Natural killer cell (primary cell): ENCODE measurements around the gene MYO1E. TPM values are rescaled to one million over a fixed set of nuclear protein-coding genes. Genes with fewer than 3 reads are reported as not detected.

Source experiments
- ATAC-seq, 3 donors: fragments of 150-1000 bp in 2 of 3; fragments of 200-7000 bp in 1 of 3; cut with Tn5 transposase; 1 replicate in 1 of 3; 2 replicates in 2 of 3; pipeline ENCODE4 v1.10.0; 2021; ENCODE audit warnings: mild to moderate bottlenecking in 2 of 3, moderate library complexity in 2 of 3
- DNase-seq, 2 donors: peaks; one replicate each; pipeline versions ENCODE4 v3.0.0 to v3.0.0-alpha.2; 2013 to 2021; ENCODE audit warnings: mixed read lengths in 1 of 2
- H3K27ac ChIP-seq: one replicate; pipeline ENCODE4 v1.5.1; 2013; ENCODE audit warnings: mild to moderate bottlenecking, low read length
- H3K27me3 ChIP-seq: one replicate; pipeline ENCODE4 v1.6.1; 2013; ENCODE audit warnings: low read length; ENCODE audit not compliant: control insufficient read depth, insufficient read depth
- H3K36me3 ChIP-seq: one replicate; pipeline ENCODE4 v1.6.1; 2013; ENCODE audit warnings: low read length; ENCODE audit not compliant: control insufficient read depth, insufficient read depth
- H3K4me1 ChIP-seq: one replicate; pipeline ENCODE4 v1.6.1; 2013; ENCODE audit warnings: low read length; ENCODE audit not compliant: control insufficient read depth, insufficient read depth
- H3K4me3 ChIP-seq: one replicate; pipeline ENCODE4 v1.5.1; 2013; ENCODE audit warnings: low read length
- H3K9me3 ChIP-seq: one replicate; pipeline ENCODE4 v1.6.1; 2013; ENCODE audit warnings: low read length; ENCODE audit not compliant: control insufficient read depth, insufficient read depth
- H3K27ac Mint-ChIP-seq, 2 donors: one replicate each; pipeline ENCODE4 v1.8.0; 2022; ENCODE audit warnings: mild to moderate bottlenecking in 2 of 2, mixed read lengths in 2 of 2, moderate library complexity in 1 of 2
- H3K27me3 Mint-ChIP-seq, 2 donors: one replicate each; pipeline ENCODE4 v1.8.0; 2022; ENCODE audit warnings: low read depth in 2 of 2, mixed read lengths in 2 of 2
- H3K36me3 Mint-ChIP-seq: one replicate; pipeline ENCODE4 v1.8.0; 2022; ENCODE audit warnings: mixed read lengths
- H3K4me1 Mint-ChIP-seq, 2 donors: one replicate each; pipeline ENCODE4 v1.8.0; 2022; ENCODE audit warnings: mixed read lengths in 2 of 2
- H3K4me3 Mint-ChIP-seq: one replicate; pipeline ENCODE4 v1.8.0; 2022; ENCODE audit warnings: mild to moderate bottlenecking, moderate library complexity, mixed read lengths
- H3K9me3 Mint-ChIP-seq, 2 donors: one replicate each; pipeline ENCODE4 v1.8.0; 2022; ENCODE audit warnings: mixed read lengths in 2 of 2
- WGBS: methylation state at CpG from one replicate; pipeline ENCODE4 v1.1.7; 2013; ENCODE audit warnings: missing lambda C conversion rate; ENCODE audit not compliant: insufficient coverage; 5-methylcytosine and 5-hydroxymethylcytosine counted together
- intact Hi-C: fragments of 100-400 bp; cut with micrococcal nuclease; formaldehyde crosslinking; loops from one replicate; pipeline ENCODE4 v1.14.2; 2022
- total RNA-seq, 4 donors: library from RNA; stranded (reverse); fragments of 120-200 nt in 1 of 4; gene quantifications; one replicate each; pipeline versions ENCODE4 v1.2.3 to v1.2.4, GENCODE V29; 2013 to 2022
- TF ChIP-seq, protein P1 (sequence below): fragments of 200-600 bp; IDR thresholded peaks from one replicate; pipeline ENCODE4 v1.8.0; 2022; ENCODE audit warnings: antibody characterized with exemption

MYO1E gene
- total RNA-seq, 3 donors from 2014 or later (not counting 1 experiment from before 2014, with no cell fraction given): 16.1 to 39.4 (median 22.7) TPM

DNA sequence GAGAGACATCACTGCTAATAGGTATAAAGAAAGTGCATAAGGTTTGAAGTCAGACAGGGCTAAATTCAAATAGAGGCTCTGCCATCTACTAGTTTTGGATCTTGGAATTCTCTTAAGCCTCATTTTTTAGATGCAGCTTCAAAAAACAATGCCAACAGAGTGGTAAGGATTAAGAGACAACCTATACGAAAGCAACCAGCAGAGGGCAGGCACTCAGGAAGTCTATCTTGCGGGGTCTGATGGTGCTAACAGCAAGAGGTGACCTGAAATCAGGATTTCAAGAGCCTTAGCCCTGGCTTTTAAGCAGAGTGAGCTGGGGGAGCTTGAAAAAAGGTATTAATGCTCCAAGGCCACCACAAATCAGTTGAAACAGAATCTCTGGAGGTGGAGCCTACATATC lies 125.3 kb downstream of the MYO1E start:
- intact Hi-C loops: loop anchor here (1.0 to 10.0 kb wide), 5 partner anchors 53 to 282 kb away; partner anchors contain the start of gene RNF111

DNA sequence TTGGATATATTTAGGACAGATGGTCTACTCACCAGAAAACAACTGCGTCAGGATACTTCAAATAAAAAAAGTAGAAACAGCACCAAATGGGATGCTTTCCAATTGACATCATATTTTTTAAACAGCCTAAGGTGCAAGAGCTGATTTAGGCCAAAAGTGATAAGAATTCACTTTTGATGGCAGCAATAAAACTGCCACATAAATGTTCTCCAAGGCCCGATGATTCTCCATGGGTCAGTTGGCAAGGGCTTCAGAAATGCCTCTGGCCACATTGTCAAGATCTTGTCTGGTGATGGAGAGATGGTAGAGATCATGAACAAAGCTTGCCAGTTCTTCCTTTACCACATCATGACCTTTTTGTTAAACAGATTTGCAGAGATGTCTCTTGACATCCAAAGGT lies 127.1 kb downstream of the MYO1E start:
- intact Hi-C loops: loop anchor here (10.0 kb wide), 1 partner anchor 261 kb away; the partner anchor contains the start of gene RNF111
- ATAC-seq: no peak

More for the DNA sequence above, 125.3 kb downstream of the MYO1E start:
- Histone ChIP-seq H3K36me3 (no peaks in the 10 kb centered on the region), H3K9me3 (no peaks in the 10 kb centered on the region), H3K4me3 (no peak overlapping the region), H3K27me3 (no peaks in the 10 kb centered on the region), H3K27ac (no peak overlapping the region), H3K4me1 (peaks cover 12% of the 10 kb centered on the region)
- TF ChIP-seq, protein P1, sequence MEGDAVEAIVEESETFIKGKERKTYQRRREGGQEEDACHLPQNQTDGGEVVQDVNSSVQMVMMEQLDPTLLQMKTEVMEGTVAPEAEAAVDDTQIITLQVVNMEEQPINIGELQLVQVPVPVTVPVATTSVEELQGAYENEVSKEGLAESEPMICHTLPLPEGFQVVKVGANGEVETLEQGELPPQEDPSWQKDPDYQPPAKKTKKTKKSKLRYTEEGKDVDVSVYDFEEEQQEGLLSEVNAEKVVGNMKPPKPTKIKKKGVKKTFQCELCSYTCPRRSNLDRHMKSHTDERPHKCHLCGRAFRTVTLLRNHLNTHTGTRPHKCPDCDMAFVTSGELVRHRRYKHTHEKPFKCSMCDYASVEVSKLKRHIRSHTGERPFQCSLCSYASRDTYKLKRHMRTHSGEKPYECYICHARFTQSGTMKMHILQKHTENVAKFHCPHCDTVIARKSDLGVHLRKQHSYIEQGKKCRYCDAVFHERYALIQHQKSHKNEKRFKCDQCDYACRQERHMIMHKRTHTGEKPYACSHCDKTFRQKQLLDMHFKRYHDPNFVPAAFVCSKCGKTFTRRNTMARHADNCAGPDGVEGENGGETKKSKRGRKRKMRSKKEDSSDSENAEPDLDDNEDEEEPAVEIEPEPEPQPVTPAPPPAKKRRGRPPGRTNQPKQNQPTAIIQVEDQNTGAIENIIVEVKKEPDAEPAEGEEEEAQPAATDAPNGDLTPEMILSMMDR: peak; percentile 72
- Mint-ChIP-seq H3K4me1 (peaks cover 6 to 13% of the 10 kb centered on the region in 2 donors), H3K9me3 (no peaks in the 10 kb centered on the region), H3K27me3 (no peaks in the 10 kb centered on the region), H3K4me3 (peak overlapping the region; percentile 6), H3K36me3 (no peaks in the 10 kb centered on the region), H3K27ac (no peak overlapping the region)
- ATAC-seq: peak; percentile 73 to 93 (median 90)
- DNase-seq: peak; percentile 42 to 73
- WGBS: 3% methylated on average over 2 of the region's 2 CpGs

DNA sequence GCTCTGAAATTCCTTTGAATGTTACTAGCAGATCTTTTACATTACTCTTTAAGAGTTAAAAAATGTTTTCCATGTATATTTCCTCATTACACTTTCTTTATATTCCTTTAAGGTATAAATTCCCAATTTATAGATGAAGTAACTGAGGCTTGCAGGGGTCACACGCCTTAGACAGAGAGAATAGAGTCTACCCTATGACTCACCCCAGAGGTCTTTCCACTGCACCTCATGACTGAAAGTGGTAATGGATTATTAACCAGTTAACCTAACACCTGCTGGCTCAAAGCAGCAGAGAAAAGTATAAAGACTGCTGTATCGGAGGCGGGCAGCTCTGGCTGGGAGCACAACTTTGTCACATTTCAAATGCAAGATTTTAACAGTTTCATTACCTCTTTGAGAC lies 128.3 kb downstream of the MYO1E start:
- WGBS: 58% methylated on average over 2 of the region's 3 CpGs
- Histone ChIP-seq H3K27ac (no peak overlapping the region), H3K9me3 (no peaks in the 10 kb centered on the region), H3K4me3 (no peak overlapping the region), H3K36me3 (no peaks in the 10 kb centered on the region), H3K4me1 (peaks cover 4% of the 10 kb centered on the region), H3K27me3 (no peaks in the 10 kb centered on the region)
- Mint-ChIP-seq H3K27me3 (peaks cover 0 to 2% of the 10 kb centered on the region in 2 donors), H3K4me3 (no peak overlapping the region), H3K27ac (no peak overlapping the region), H3K36me3 (no peaks in the 10 kb centered on the region), H3K9me3 (no peaks in the 10 kb centered on the region), H3K4me1 (peaks cover 6 to 13% of the 10 kb centered on the region in 2 donors)
- ATAC-seq (no peak), DNase-seq (no peak)
- TF ChIP-seq, protein P1: no peak
- intact Hi-C loops: loop anchor here (10.0 kb wide), 1 partner anchor 260 kb away; the partner anchor contains the start of gene RNF111

More for the DNA sequence above, 127.1 kb downstream of the MYO1E start:
- Mint-ChIP-seq H3K4me3 (no peak overlapping the region), H3K27ac (no peak overlapping the region), H3K9me3 (no peaks in the 10 kb centered on the region), H3K4me1 (peaks cover 6 to 13% of the 10 kb centered on the region in 2 donors), H3K36me3 (no peaks in the 10 kb centered on the region), H3K27me3 (peaks cover 0 to 1% of the 10 kb centered on the region in 2 donors)
- TF ChIP-seq, protein P1: no peak
- no peak for DNase-seq
- Histone ChIP-seq H3K4me3 (no peak overlapping the region), H3K4me1 (peaks cover 9% of the 10 kb centered on the region), H3K27me3 (no peaks in the 10 kb centered on the region), H3K27ac (no peak overlapping the region), H3K36me3 (no peaks in the 10 kb centered on the region), H3K9me3 (no peaks in the 10 kb centered on the region)
- WGBS: 94% methylated on average over 2 of the region's 2 CpGs

DNA sequence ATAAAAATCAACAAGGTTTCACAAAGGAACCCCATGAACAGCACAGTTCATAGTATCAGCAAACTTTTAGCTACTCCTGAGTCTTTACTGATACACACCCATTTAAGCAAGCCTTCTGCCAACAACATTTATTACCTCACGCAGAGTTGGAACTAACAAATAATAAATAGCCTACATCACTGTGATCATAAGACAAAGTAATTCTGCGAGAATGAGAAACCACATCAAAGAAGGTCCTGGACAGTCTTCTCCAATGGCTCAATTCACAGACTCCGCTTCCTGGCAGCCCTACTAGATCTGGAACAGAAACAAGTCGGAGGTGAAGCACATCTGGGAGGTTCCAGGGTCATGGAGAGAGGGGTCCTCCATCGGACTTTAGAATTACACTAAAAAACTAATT lies 129.0 kb downstream of the MYO1E start:
- TF ChIP-seq, protein P1: no peak
- H3K27ac ChIP-seq: no peak overlapping the region
- intact Hi-C loops: loop anchor here (10.0 kb wide), 1 partner anchor 259 kb away; the partner anchor contains the start of gene RNF111
- H3K36me3 ChIP-seq: no peaks in the 10 kb centered on the region
- H3K36me3 Mint-ChIP-seq: no peaks in the 10 kb centered on the region
- no peak overlapping the region for H3K27ac Mint-ChIP-seq
- H3K4me3 ChIP-seq: no peak overlapping the region
- DNase-seq (no peak), ATAC-seq (no peak)
- H3K27me3 ChIP-seq: no peaks in the 10 kb centered on the region
- 93% methylated on average over 4 of the region's 5 CpGs for WGBS
- peaks cover 4% of the 10 kb centered on the region for H3K4me1 ChIP-seq
- no peaks in the 10 kb centered on the region for H3K9me3 Mint-ChIP-seq
- H3K4me3 Mint-ChIP-seq: no peak overlapping the region
- peaks cover 6 to 9% of the 10 kb centered on the region in 2 donors for H3K4me1 Mint-ChIP-seq
- H3K9me3 ChIP-seq: no peaks in the 10 kb centered on the region
- H3K27me3 Mint-ChIP-seq: peaks cover 0 to 2% of the 10 kb centered on the region in 2 donors
